VCaP (cell line): Measurements from ENCODE around the gene DUSP14.
A peak's percentile ranks its signal among the peaks of the same experiment; 100 is the strongest.

Source experiments
- H3K27ac ChIP-seq: fragments of 450-650 bp; 2 replicates; pipeline ENCODE4 v1.5.1; 2017
- TF ChIP-seq, protein P1 (sequence below): fragments of 450-650 bp; conservative IDR thresholded peaks from 2 replicates; pipeline ENCODE4 v1.5.1; 2017; ENCODE audit warnings: mild to moderate bottlenecking, moderate library complexity

Gene DUSP14

DNA sequence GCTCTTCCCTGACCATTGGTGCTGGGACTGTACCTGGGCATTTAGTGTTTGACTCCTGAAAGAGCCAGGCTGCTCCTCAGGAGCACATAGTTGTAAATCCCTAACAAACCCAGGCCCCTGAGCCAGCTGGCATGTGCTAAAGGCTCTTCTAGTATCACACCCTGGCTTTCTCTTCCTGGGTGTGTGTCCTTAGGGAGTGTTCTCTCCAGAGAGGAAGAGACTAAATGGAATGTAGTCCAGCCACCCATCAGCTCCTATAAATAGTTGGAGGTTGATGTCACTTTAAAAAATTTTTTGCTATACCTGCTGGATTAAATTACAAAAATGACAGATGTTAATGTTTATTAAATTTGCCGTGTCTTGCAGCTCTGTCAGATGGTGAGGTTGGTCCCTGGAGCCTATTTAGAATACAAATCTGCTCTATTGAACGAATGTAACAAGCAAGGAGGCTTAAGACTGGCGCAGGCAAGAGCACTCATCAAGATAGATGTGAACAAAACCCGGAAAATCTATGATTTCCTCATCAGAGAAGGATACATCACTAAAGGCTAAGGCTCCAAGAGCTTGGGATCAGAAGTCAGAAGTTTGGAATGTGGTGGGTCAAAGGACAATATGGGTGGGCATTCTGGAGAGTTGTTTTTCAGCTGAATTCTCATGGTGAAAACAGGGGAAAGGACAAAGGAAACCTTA is 13.1 kb upstream of the DUSP14 start:
- H3K27ac ChIP-seq: peak overlapping the region; percentile 25; the same call in 1 of the 2 replicates
- TF ChIP-seq, protein P1, sequence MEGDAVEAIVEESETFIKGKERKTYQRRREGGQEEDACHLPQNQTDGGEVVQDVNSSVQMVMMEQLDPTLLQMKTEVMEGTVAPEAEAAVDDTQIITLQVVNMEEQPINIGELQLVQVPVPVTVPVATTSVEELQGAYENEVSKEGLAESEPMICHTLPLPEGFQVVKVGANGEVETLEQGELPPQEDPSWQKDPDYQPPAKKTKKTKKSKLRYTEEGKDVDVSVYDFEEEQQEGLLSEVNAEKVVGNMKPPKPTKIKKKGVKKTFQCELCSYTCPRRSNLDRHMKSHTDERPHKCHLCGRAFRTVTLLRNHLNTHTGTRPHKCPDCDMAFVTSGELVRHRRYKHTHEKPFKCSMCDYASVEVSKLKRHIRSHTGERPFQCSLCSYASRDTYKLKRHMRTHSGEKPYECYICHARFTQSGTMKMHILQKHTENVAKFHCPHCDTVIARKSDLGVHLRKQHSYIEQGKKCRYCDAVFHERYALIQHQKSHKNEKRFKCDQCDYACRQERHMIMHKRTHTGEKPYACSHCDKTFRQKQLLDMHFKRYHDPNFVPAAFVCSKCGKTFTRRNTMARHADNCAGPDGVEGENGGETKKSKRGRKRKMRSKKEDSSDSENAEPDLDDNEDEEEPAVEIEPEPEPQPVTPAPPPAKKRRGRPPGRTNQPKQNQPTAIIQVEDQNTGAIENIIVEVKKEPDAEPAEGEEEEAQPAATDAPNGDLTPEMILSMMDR: no peak

DNA sequence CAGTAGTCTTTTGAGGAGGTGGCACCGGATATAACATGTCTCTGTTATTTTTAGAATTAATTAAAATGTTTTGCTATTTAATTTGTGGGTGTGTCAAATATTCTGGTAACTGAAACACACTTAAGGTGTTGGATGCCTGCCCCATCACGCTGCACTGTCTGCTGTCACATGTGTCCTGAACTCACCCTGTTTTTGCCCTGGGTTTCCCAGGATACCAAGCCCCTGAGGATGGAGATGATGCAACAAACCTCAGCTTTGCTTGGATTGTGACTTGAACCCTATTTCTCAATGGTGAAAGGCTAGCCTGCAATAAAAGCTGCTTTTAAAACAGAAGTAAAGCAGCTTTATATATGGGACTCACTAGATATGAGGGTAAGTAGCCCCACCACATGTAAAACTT is 11.5 kb upstream of the DUSP14 start:
- no peak overlapping the region for H3K27ac ChIP-seq
- TF ChIP-seq, protein P1: no peak

DNA sequence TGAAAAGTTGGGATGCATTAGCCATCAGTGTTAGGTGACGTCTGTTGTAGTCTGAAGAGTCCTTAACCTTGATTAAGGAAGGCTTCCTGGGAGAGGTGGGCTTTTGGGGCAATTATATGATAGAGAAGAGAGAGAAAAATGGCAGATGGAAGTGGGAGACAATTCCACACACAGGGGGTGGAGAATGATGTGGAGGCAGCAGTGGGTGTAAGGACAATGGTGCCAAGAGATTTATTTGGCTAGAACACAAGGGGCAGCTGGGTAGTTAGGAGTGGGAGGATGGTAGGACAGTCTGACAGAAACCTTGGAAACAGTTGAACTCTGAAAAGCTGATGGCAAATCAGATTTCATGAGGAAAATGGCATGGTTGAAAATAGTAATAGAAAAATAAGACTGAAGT is 10.7 kb upstream of the DUSP14 start:
- TF ChIP-seq, protein P1: no peak
- H3K27ac ChIP-seq: no peak overlapping the region

DNA sequence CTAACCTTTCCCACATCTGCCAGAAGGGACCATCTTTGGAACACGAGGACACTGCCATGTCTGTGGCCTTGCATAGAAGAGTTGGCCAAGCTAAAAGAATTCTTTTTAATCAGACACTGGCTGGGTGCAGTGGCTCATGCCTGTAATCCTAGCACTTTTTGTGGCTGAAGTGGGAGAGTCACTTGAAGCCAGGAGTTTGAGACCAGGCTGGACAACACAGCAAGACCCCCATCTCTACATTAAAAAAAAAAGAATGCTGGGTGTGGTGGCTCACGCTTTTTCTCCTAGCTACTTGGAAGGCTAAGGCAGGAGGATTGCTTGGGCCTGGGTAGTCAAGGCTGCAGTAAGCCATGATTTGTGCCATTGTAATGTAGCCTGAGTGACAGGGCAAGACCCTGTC is 9.3 kb upstream of the DUSP14 start:
- TF ChIP-seq, protein P1: no peak
- no peak overlapping the region for H3K27ac ChIP-seq

DNA sequence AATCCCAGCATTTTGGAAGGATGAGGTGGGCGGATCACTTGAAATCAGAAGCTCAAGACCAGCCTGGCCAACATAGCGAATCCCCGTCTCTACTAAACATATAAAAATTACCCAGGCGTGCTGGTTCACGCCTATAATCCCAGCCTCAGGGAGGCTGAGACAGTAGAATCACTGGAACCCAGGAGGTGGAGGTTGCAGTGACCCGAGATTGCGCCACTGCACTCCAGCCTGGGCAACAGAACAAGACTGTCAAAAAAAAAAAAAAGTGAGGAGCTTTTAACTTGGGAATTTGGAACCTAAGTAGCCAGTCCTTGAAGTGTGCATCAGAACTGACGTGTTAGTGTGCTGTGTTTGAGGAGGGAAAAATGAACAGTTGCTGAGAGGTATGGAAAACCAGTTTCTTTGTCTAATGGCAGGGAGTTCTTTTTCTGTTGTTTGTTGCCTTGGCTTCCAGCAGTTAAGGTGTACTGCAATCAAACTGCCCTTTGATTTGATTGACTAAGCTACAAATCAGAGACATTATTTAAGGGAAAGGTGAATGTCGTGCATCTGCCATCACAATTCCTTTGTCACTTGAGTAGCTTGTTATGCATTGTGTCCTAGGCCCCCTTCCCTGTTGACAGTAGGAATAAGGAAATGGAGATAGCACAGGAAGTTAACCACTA is 8.6 kb upstream of the DUSP14 start:
- TF ChIP-seq, protein P1: no peak
- no peak overlapping the region for H3K27ac ChIP-seq

DNA sequence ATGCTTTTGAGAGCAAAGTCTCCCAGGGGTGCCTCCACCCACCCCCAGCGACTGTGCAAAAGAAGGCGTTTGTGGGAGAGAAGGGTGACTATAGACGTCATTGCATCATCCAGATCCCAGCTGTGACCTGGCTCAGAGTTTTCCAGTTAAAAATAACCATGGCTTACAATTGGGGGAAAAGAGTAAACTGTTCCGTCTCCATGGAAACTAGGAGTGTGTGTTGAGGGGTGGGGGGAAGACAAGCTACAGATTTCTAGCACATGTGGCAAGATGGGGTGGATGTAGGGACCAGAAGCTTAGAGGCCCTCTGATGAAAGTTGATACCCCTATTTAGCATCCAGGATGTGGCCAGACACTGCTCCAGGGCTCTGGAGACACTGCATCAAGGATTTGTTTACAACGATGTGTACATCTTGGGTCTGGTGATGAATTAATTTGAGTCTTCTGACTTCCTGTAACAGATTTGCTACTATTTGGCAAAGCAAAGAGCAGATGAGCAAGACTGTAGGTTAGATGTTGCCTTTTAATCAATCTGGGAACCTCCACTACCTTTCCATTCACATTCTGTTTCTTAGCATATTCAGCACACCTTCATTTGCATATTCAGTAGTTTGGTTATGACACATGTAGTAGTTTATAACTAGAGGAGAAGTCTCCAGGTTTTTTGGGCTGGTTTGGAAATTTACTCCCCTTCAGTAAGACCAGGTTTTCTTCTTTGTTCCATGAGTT is 6.2 kb upstream of the DUSP14 start:
- H3K27ac ChIP-seq: no peak overlapping the region
- TF ChIP-seq, protein P1: no peak

DNA sequence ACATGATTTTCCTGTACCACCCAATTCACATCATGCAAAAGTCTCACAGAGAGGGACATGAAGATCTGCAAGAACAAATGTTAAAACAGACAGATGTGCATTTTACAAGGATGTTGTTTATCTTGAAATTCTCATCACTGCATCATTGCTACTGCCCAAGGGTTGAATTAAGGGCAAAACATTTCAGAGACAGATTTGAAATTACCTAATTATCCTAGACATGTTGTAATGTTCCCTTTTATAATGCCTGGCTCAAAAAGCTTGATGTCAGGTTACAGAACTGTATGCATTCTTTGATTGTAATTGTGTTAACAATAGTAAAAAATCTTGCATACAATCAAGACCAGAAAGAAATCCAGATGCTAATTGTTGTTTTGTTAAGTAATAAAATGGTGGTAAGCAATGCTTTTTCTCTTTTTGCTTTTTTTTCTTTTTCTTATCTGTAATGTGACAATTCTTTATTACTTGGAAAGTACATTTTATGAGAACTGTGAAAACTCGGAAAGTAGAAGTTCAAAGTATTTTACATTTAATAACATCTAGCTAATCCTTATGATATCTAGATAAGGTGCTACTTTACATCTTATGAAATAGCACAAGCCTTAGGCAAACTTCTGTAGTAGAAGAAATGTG is 3.6 kb upstream of the DUSP14 start:
- H3K27ac ChIP-seq: peak overlapping the region; percentile 98
- TF ChIP-seq, protein P1: no peak
